Prostate gland (tissue), 2 donors: Measurements from ENCODE around the gene DUSP16.

Source experiments
- CTCF ChIP-seq, 4 experiments: fragments of 200-600 bp in 2 of 4; fragments of 450-650 bp in 2 of 4; sonication (generic) in 2 of 4; IDR thresholded peaks; 1 replicate in 3 of 4; 2 replicates in 1 of 4; pipeline ENCODE4 v1.5.1; 2016 to 2019; ENCODE audit warnings: antibody characterized with exemption in 4 of 4, mild to moderate bottlenecking in 2 of 4, moderate library complexity in 2 of 4
- POLR2A ChIP-seq: fragments of 450-650 bp; IDR thresholded peaks from one replicate; pipeline ENCODE4 v1.6.1; 2016; ENCODE audit warnings: antibody characterized with exemption, mild to moderate bottlenecking
- POLR2AphosphoS5 ChIP-seq: sonication (generic); formaldehyde crosslinking; IDR thresholded peaks from one replicate; pipeline ENCODE4 v1.6.1; 2017; ENCODE audit warnings: antibody characterized with exemption

- TF ChIP-seq POLR2AphosphoS5 (no peak), CTCF (IDR thresholded peaks at IDR 0.05) (no peak), POLR2A (no peak)
Measured at GRCh38 chr12:12558291-12558690, 4.4 kb downstream of the DUSP16 start.
